NCI-H82 treated with DMSO at 0.1 percent for 48 hours (cell line): ENCODE measurements around the gene FCN2.

Source experiments
- DNase-seq: peaks from one replicate; lab custom pipeline; 2025; ENCODE audit not compliant: unreplicated experiment; lab: John Stamatoyannopoulos, UW

The FCN2 gene

GRCh38 chr9:134880484-134881312, at the start of gene FCN2:
Gene FCN2, plus strand, starts transcription at chr9:134880810. Its CDS starts 12 bp downstream, at chr9:134880822.
- no peak for DNase-seq

- DNase-seq, result no peak
Measured at GRCh38 chr9:134830926-134831720, 49.5 kb upstream of the FCN2 start.

GRCh38 chr9:134832471-134832870, 48.1 kb upstream of the FCN2 start:
- DNase-seq, result no peak

- peak; percentile 43 for DNase-seq
Measured at GRCh38 chr9:134833294-134833880, 47.2 kb upstream of the FCN2 start.

GRCh38 chr9:134834217-134834956, 46.2 kb upstream of the FCN2 start:
- no peak for DNase-seq

- no peak for DNase-seq
Measured at GRCh38 chr9:134834957-134835419, 45.6 kb upstream of the FCN2 start.

GRCh38 chr9:134835448-134835847, 45.2 kb upstream of the FCN2 start:
- DNase-seq, result no peak

GRCh38 chr9:134835987-134836386, 44.6 kb upstream of the FCN2 start:
- DNase-seq, result no peak

- DNase-seq, result no peak
Measured at GRCh38 chr9:134836406-134836970, 44.1 kb upstream of the FCN2 start.

- no peak for DNase-seq
Measured at GRCh38 chr9:134837529-134837928, 43.1 kb upstream of the FCN2 start.

GRCh38 chr9:134838651-134839454, 41.8 kb upstream of the FCN2 start:
- DNase-seq, result no peak

- DNase-seq, result no peak
Measured at GRCh38 chr9:134839455-134840125, 41.0 kb upstream of the FCN2 start.

GRCh38 chr9:134840511-134840910, 40.1 kb upstream of the FCN2 start:
- no peak for DNase-seq

GRCh38 chr9:134841180-134841904, 39.3 kb upstream of the FCN2 start:
- DNase-seq, result no peak

- no peak for DNase-seq
Measured at GRCh38 chr9:134842321-134842720, 38.3 kb upstream of the FCN2 start.

GRCh38 chr9:134843740-134844139, 36.9 kb upstream of the FCN2 start:
- DNase-seq, result no peak

GRCh38 chr9:134844821-134845220, 35.8 kb upstream of the FCN2 start:
- no peak for DNase-seq

GRCh38 chr9:134846187-134846586, 34.4 kb upstream of the FCN2 start:
- no peak for DNase-seq

GRCh38 chr9:134846699-134847098, 33.9 kb upstream of the FCN2 start:
- DNase-seq, result no peak
